ENCODE results near the gene GMPPA. TPM values are rescaled to one million over a fixed set of nuclear protein-coding genes. Genes with fewer than 3 reads are reported as not detected.

The GMPPA gene
- total RNA-seq, 1 experiment from 2014 or later = 78.1 TPM

- POLR2A ChIA-PET (ENCODE audit: unreplicated experiment) = no interaction called here
- peaks cover 17% of the 10 kb centered on the region for H3K27me3 ChIP-seq (ENCODE audit: low read length)
- intact Hi-C loops (cut with micrococcal nuclease) = no loop called here
Measured at GRCh38 chr2:219517954-219518778, 19.5 kb downstream of the GMPPA start.

DNA sequence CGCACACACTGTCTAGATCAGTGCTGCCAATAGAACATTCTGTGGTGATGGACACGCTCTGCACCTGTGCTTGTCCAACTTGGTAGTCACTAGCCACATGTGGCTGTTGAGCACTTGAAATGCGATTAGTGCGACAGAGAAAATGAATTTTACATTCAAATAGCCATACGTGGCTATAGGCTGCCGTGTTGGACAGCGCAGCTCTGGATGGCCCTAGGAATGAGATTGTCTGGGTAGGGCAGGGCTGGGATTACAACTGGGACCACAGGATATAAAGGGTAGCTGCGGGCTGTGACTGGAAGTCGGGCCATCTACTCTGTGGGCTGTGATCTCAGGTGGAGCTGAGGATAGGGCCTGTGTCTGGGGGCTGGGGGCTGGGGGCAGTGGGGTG lies 20.8 kb downstream of the GMPPA start:
- Histone ChIP-seq H3K9me3 (ENCODE audit: low read length) (no peaks in the 10 kb centered on the region), H3K36me3 (ENCODE audit: low read depth, low read length) (no peaks in the 10 kb centered on the region), H3K4me2 (ENCODE audit: low read length) (no peak overlapping the region), H3K9me2 (replicated peaks; ENCODE audit: low read length) (no peaks in the 10 kb centered on the region), H3K4me1 (ENCODE audit: insufficient read depth, low read length) (peaks cover 14% of the 10 kb centered on the region), H2AFZ (ENCODE audit: low read length) (no peak overlapping the region), H3K27ac (ENCODE audit: low read length) (no peak overlapping the region), H4K20me1 (ENCODE audit: low read length) (no peaks in the 10 kb centered on the region), H3K27me3 (ENCODE audit: low read length) (peaks cover 4% of the 10 kb centered on the region), H3K9ac (ENCODE audit: low read length) (no peak overlapping the region), H3F3A (ENCODE audit: low read length, unreplicated experiment) (no peaks in the 10 kb centered on the region), H3K4me3 (ENCODE audit: low read length) (no peak overlapping the region), H3K79me2 (ENCODE audit: low read length) (no peaks in the 10 kb centered on the region)
- ChIA-PET CTCF (interaction anchor here (0.9 to 1.8 kb wide), 2 partner anchors 9 to 10 kb away, joined by 5 to 8 read pairs; no protein-coding TSS in a partner anchor), POLR2A (ENCODE audit: unreplicated experiment) (no interaction called here)
- no TSS peak for BruUV-seq (replicated peaks)
- no peak for ATAC-seq
- no peak for DNase-seq
- intact Hi-C loops (cut with micrococcal nuclease) = no loop called here
- TF ChIP-seq EZH2 (IDR thresholded peaks at IDR 0.05; ENCODE audit: low read length, unreplicated experiment) (no peak), EZH2phosphoT487 (IDR thresholded peaks at IDR 0.05; ENCODE audit: borderline replicate concordance, low read length) (no peak)
- TF ChIP-seq, protein P1, sequence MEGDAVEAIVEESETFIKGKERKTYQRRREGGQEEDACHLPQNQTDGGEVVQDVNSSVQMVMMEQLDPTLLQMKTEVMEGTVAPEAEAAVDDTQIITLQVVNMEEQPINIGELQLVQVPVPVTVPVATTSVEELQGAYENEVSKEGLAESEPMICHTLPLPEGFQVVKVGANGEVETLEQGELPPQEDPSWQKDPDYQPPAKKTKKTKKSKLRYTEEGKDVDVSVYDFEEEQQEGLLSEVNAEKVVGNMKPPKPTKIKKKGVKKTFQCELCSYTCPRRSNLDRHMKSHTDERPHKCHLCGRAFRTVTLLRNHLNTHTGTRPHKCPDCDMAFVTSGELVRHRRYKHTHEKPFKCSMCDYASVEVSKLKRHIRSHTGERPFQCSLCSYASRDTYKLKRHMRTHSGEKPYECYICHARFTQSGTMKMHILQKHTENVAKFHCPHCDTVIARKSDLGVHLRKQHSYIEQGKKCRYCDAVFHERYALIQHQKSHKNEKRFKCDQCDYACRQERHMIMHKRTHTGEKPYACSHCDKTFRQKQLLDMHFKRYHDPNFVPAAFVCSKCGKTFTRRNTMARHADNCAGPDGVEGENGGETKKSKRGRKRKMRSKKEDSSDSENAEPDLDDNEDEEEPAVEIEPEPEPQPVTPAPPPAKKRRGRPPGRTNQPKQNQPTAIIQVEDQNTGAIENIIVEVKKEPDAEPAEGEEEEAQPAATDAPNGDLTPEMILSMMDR (conservative IDR thresholded peaks at IDR 0.05; ENCODE audit: low read depth, low read length) = no peak

More at GRCh38 chr2:219517954-219518778, 19.5 kb downstream of the GMPPA start:
- H3K4me2 ChIP-seq (ENCODE audit: low read length) = no peak overlapping the region
- no peaks in the 10 kb centered on the region for H3K36me3 ChIP-seq (ENCODE audit: low read depth, low read length)
- no peak overlapping the region for H3K4me3 ChIP-seq (ENCODE audit: low read length)
- TF ChIP-seq EZH2 (IDR thresholded peaks at IDR 0.05; ENCODE audit: low read length, unreplicated experiment) (no peak), EZH2phosphoT487 (IDR thresholded peaks at IDR 0.05; ENCODE audit: borderline replicate concordance, low read length) (no peak)
- TF ChIP-seq, protein P1 (conservative IDR thresholded peaks at IDR 0.05; ENCODE audit: low read depth, low read length) = no peak
- H3K27ac ChIP-seq (ENCODE audit: low read length) = no peak overlapping the region
- H2AFZ ChIP-seq (ENCODE audit: low read length) = no peak overlapping the region
- no peaks in the 10 kb centered on the region for H3K9me2 ChIP-seq (replicated peaks; ENCODE audit: low read length)
- ATAC-seq = no peak
- H3K9ac ChIP-seq (ENCODE audit: low read length) = no peak overlapping the region
- H3K4me1 ChIP-seq (ENCODE audit: insufficient read depth, low read length) = peaks cover 14% of the 10 kb centered on the region
- no peak for DNase-seq
- H4K20me1 ChIP-seq (ENCODE audit: low read length) = no peaks in the 10 kb centered on the region
- CTCF ChIA-PET = interaction anchor here (0.5 to 1.8 kb wide), 3 partner anchors 8 to 55 kb away, joined by 3 to 8 read pairs (median 5); no protein-coding TSS in a partner anchor
- no TSS peak for BruUV-seq (replicated peaks)
- H3K79me2 ChIP-seq (ENCODE audit: low read length) = no peaks in the 10 kb centered on the region
- no peaks in the 10 kb centered on the region for H3F3A ChIP-seq (ENCODE audit: low read length, unreplicated experiment)
- H3K9me3 ChIP-seq (ENCODE audit: low read length) = no peaks in the 10 kb centered on the region

DNA sequence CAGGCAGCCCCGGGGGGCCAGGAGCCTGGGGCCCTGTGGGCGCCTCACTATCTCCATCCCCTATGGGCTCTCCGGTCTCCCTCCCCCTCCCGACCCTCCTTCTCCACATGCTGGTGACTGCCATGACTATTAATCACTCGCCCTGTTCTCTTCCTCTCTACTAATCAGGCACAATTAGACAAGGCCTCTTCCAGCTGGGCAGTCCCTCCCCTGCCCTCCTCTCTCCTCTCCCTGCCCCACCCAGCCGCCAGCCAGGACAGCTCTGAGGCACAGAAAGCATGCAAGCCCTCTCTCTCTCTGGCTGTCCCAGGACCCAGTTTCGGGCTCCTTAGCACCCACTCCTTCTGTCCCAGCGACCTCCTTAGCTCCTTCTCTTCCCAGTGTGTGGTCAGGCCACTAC lies 21.4 kb downstream of the GMPPA start:
- POLR2A ChIA-PET (ENCODE audit: unreplicated experiment) = interaction anchor here (0.5 kb wide), 1 partner anchor 9 kb away, joined by 6 read pairs; no protein-coding TSS in a partner anchor
- Histone ChIP-seq H3K9ac (ENCODE audit: low read length) (no peak overlapping the region), H3K27ac (ENCODE audit: low read length) (no peak overlapping the region)

More for the DNA sequence above, 21.4 kb downstream of the GMPPA start:
- no peaks in the 10 kb centered on the region; the same call in 1 of the 2 replicates for H3K27me3 ChIP-seq (ENCODE audit: low read length)
- TF ChIP-seq EZH2phosphoT487 (IDR thresholded peaks at IDR 0.05; ENCODE audit: borderline replicate concordance, low read length) (no peak), EZH2 (IDR thresholded peaks at IDR 0.05; ENCODE audit: low read length, unreplicated experiment) (no peak)
- H3K4me3 ChIP-seq (ENCODE audit: low read length) = no peak overlapping the region
- no peaks in the 10 kb centered on the region for H3K79me2 ChIP-seq (ENCODE audit: low read length)
- DNase-seq (no peak), ATAC-seq (no peak)
- intact Hi-C loops (cut with micrococcal nuclease) = no loop called here
- H3K4me2 ChIP-seq (ENCODE audit: low read length) = no peak overlapping the region
- CTCF ChIA-PET = interaction anchor here (0.6 to 1.2 kb wide), 6 partner anchors 10 to 307 kb away, joined by 3 to 5 read pairs (median 3); partner anchors contain the start of gene GMPPA
- H3K9me2 ChIP-seq (replicated peaks; ENCODE audit: low read length) = no peaks in the 10 kb centered on the region
- BruUV-seq (replicated peaks) = no TSS peak
- H4K20me1 ChIP-seq (ENCODE audit: low read length) = no peaks in the 10 kb centered on the region
- no peaks in the 10 kb centered on the region for H3K36me3 ChIP-seq (ENCODE audit: low read depth, low read length)
- H2AFZ ChIP-seq (ENCODE audit: low read length) = no peak overlapping the region
- no peaks in the 10 kb centered on the region for H3K9me3 ChIP-seq (ENCODE audit: low read length)
- H3K4me1 ChIP-seq (ENCODE audit: insufficient read depth, low read length) = peaks cover 14% of the 10 kb centered on the region
- H3F3A ChIP-seq (ENCODE audit: low read length, unreplicated experiment) = no peaks in the 10 kb centered on the region

Data from PC-3 (cell line).